ENCODE data around the gene C20orf141.

C20orf141 gene

GRCh38 chr20:2780948-2781347, 33.8 kb upstream of the C20orf141 start:
- Histone ChIP-seq H3K27ac (no peak overlapping the region), H3K9me3 (ENCODE audit: low read depth, low read length) (no peaks in the 10 kb centered on the region), H3K4me3 (no peak overlapping the region), H3K36me3 (ENCODE audit: insufficient read depth, low read length) (no peaks in the 10 kb centered on the region), H3K9ac (ENCODE audit: insufficient read length) (no peak overlapping the region)
- no peak for TF ChIP-seq FOXP2 (optimal IDR thresholded peaks at IDR 0.05; ENCODE audit: control extremely low read depth, extremely low read length, insufficient read depth)
- TF ChIP-seq POLR2AphosphoS5 (IDR thresholded peaks at IDR 0.05; ENCODE audit: borderline replicate concordance, low read depth, low read length) = no peak
- no peak for TF ChIP-seq EZH2 (IDR thresholded peaks at IDR 0.05)
- DNase-seq (ENCODE audit: low read depth, low spot score) = no peak

- Histone ChIP-seq H3K27ac (no peak overlapping the region), H3K9me3 (ENCODE audit: low read depth, low read length) (no peaks in the 10 kb centered on the region), H3K9ac (ENCODE audit: insufficient read length) (no peak overlapping the region), H3K4me3 (no peak overlapping the region), H3K36me3 (ENCODE audit: insufficient read depth, low read length) (no peaks in the 10 kb centered on the region)
- no peak for DNase-seq (ENCODE audit: low read depth, low spot score)
- TF ChIP-seq EZH2 (IDR thresholded peaks at IDR 0.05) (no peak), POLR2AphosphoS5 (IDR thresholded peaks at IDR 0.05; ENCODE audit: borderline replicate concordance, low read depth, low read length) (no peak), FOXP2 (optimal IDR thresholded peaks at IDR 0.05; ENCODE audit: control extremely low read depth, extremely low read length, insufficient read depth) (no peak)
Observed at GRCh38 chr20:2783908-2784566, 30.8 kb upstream of the C20orf141 start.

GRCh38 chr20:2793471-2793870, 21.3 kb upstream of the C20orf141 start:
- Histone ChIP-seq H3K9me3 (ENCODE audit: low read depth, low read length) (no peaks in the 10 kb centered on the region), H3K36me3 (ENCODE audit: insufficient read depth, low read length) (peaks cover 8% of the 10 kb centered on the region; the same call in 1 of the 2 replicates), H3K4me3 (no peak overlapping the region), H3K27ac (no peak overlapping the region), H3K9ac (ENCODE audit: insufficient read length) (no peak overlapping the region)
- DNase-seq (ENCODE audit: low read depth, low spot score) = no peak
- no peak for TF ChIP-seq EZH2 (IDR thresholded peaks at IDR 0.05)
- TF ChIP-seq POLR2AphosphoS5 (IDR thresholded peaks at IDR 0.05; ENCODE audit: borderline replicate concordance, low read depth, low read length) = no peak
- TF ChIP-seq FOXP2 (optimal IDR thresholded peaks at IDR 0.05; ENCODE audit: control extremely low read depth, extremely low read length, insufficient read depth) = no peak

- Histone ChIP-seq H3K9me3 (ENCODE audit: low read depth, low read length) (no peaks in the 10 kb centered on the region), H3K4me3 (no peak overlapping the region), H3K27ac (no peak overlapping the region), H3K36me3 (ENCODE audit: insufficient read depth, low read length) (peaks cover 8% of the 10 kb centered on the region; the same call in 1 of the 2 replicates), H3K9ac (ENCODE audit: insufficient read length) (no peak overlapping the region)
- DNase-seq (ENCODE audit: low read depth, low spot score) = no peak
- no peak for TF ChIP-seq EZH2 (IDR thresholded peaks at IDR 0.05)
- no peak for TF ChIP-seq POLR2AphosphoS5 (IDR thresholded peaks at IDR 0.05; ENCODE audit: borderline replicate concordance, low read depth, low read length)
Observed at GRCh38 chr20:2794202-2794748, 20.5 kb upstream of the C20orf141 start.

GRCh38 chr20:2794866-2795447, 19.8 kb upstream of the C20orf141 start:
- no peak overlapping the region for H3K9ac ChIP-seq (ENCODE audit: insufficient read length)
- H3K4me3 ChIP-seq = no peak overlapping the region

GRCh38 chr20:2795451-2795850, 19.3 kb upstream of the C20orf141 start:
- DNase-seq (ENCODE audit: low read depth, low spot score) = no peak
- TF ChIP-seq EZH2 (IDR thresholded peaks at IDR 0.05) = no peak
- no peak for TF ChIP-seq FOXP2 (optimal IDR thresholded peaks at IDR 0.05; ENCODE audit: control extremely low read depth, extremely low read length, insufficient read depth)
- TF ChIP-seq POLR2AphosphoS5 (IDR thresholded peaks at IDR 0.05; ENCODE audit: borderline replicate concordance, low read depth, low read length) = no peak
- H3K4me3 ChIP-seq = no peak overlapping the region
- no peaks in the 10 kb centered on the region for H3K9me3 ChIP-seq (ENCODE audit: low read depth, low read length)
- H3K36me3 ChIP-seq (ENCODE audit: insufficient read depth, low read length) = peaks cover 8% of the 10 kb centered on the region; the same call in 1 of the 2 replicates
- no peak overlapping the region for H3K9ac ChIP-seq (ENCODE audit: insufficient read length)
- no peak overlapping the region for H3K27ac ChIP-seq

More at GRCh38 chr20:2794866-2795447, 19.8 kb upstream of the C20orf141 start:
- Histone ChIP-seq H3K9me3 (ENCODE audit: low read depth, low read length) (no peaks in the 10 kb centered on the region), H3K36me3 (ENCODE audit: insufficient read depth, low read length) (peaks cover 8% of the 10 kb centered on the region; the same call in 1 of the 2 replicates), H3K27ac (no peak overlapping the region)
- DNase-seq (ENCODE audit: low read depth, low spot score) = no peak
- TF ChIP-seq EZH2 (IDR thresholded peaks at IDR 0.05) (no peak), POLR2AphosphoS5 (IDR thresholded peaks at IDR 0.05; ENCODE audit: borderline replicate concordance, low read depth, low read length) (no peak), FOXP2 (optimal IDR thresholded peaks at IDR 0.05; ENCODE audit: control extremely low read depth, extremely low read length, insufficient read depth) (no peak)

GRCh38 chr20:2796011-2796660, 18.7 kb upstream of the C20orf141 start:
- no peak overlapping the region for H3K4me3 ChIP-seq
- H3K9me3 ChIP-seq (ENCODE audit: low read depth, low read length) = no peaks in the 10 kb centered on the region
- no peak for TF ChIP-seq FOXP2 (optimal IDR thresholded peaks at IDR 0.05; ENCODE audit: control extremely low read depth, extremely low read length, insufficient read depth)
- no peak for TF ChIP-seq EZH2 (IDR thresholded peaks at IDR 0.05)
- TF ChIP-seq POLR2AphosphoS5 (IDR thresholded peaks at IDR 0.05; ENCODE audit: borderline replicate concordance, low read depth, low read length) = no peak
- H3K9ac ChIP-seq (ENCODE audit: insufficient read length) = no peak overlapping the region
- no peak for DNase-seq (ENCODE audit: low read depth, low spot score)
- peaks cover 8% of the 10 kb centered on the region; the same call in 1 of the 2 replicates for H3K36me3 ChIP-seq (ENCODE audit: insufficient read depth, low read length)
- no peak overlapping the region for H3K27ac ChIP-seq

All from SK-N-MC (cell line).